Central memory CD8-positive, alpha-beta T cell (primary cell): ENCODE measurements around the gene SMG5.

Experiments used
- ATAC-seq: fragments of 150-1000 bp; cut with Tn5 transposase; replicated peaks from 2 replicates; pipeline ENCODE4 v1.10.0; 2022; ENCODE audit warnings: mild to moderate bottlenecking, moderate FRiP score, moderate number of reproducible peaks; ENCODE audit not compliant: poor library complexity, severe bottlenecking; ENCODE audit errors: extremely low read depth
- DNase-seq, 2 donors: peaks; one replicate each; pipeline ENCODE4 v3.0.0; 2021; ENCODE audit warnings: low spot score in 2 of 2
- H3K27ac Mint-ChIP-seq: one replicate; pipeline ENCODE4 v1.8.0; 2022; ENCODE audit warnings: low read depth, mild to moderate bottlenecking, moderate library complexity, mixed read lengths
- H3K27me3 Mint-ChIP-seq: one replicate; pipeline ENCODE4 v1.8.0; 2022; ENCODE audit warnings: mixed read lengths
- H3K36me3 Mint-ChIP-seq: one replicate; pipeline ENCODE4 v1.8.0; 2022; ENCODE audit warnings: mild to moderate bottlenecking, moderate library complexity, mixed read lengths; ENCODE audit not compliant: insufficient read depth
- H3K4me1 Mint-ChIP-seq: one replicate; pipeline ENCODE4 v1.8.0; 2022; ENCODE audit warnings: mixed read lengths
- H3K4me3 Mint-ChIP-seq: one replicate; pipeline ENCODE4 v1.8.0; 2022; ENCODE audit warnings: mild to moderate bottlenecking, moderate library complexity, mixed read lengths
- H3K9me3 Mint-ChIP-seq: one replicate; pipeline ENCODE4 v1.8.0; 2022; ENCODE audit warnings: mixed read lengths

Gene SMG5

GRCh38 chr1:156214024-156214748 is 68.4 kb downstream of the SMG5 start:
- ATAC-seq (no peak), DNase-seq (no peak)
- Mint-ChIP-seq H3K9me3 (no peaks in the 10 kb centered on the region), H3K4me1 (peaks cover 30% of the 10 kb centered on the region), H3K27me3 (no peaks in the 10 kb centered on the region), H3K4me3 (peak overlapping the region; percentile 96), H3K27ac (peak overlapping the region; percentile 99), H3K36me3 (peaks cover 13% of the 10 kb centered on the region)

GRCh38 chr1:156213644-156213966 is 69.0 kb downstream of the SMG5 start:
- Mint-ChIP-seq H3K4me1 (peaks cover 28% of the 10 kb centered on the region), H3K4me3 (peak overlapping the region; percentile 96), H3K27ac (peak overlapping the region; percentile 99), H3K9me3 (no peaks in the 10 kb centered on the region), H3K36me3 (peaks cover 16% of the 10 kb centered on the region), H3K27me3 (no peaks in the 10 kb centered on the region)
- no peak for DNase-seq
- ATAC-seq, result no peak

GRCh38 chr1:156212833-156213643 is 69.6 kb downstream of the SMG5 start, which contains the start of gene PMF1:
Gene PMF1, plus strand, starts transcription at chr1:156213007. Its CDS starts 9 bp downstream, at chr1:156213016.
- Mint-ChIP-seq H3K36me3 (peaks cover 19% of the 10 kb centered on the region), H3K4me3 (peak within 1 kb of the TSS; percentile 96), H3K4me1 (peaks cover 25% of the 10 kb centered on the region), H3K27me3 (no peaks in the 10 kb centered on the region), H3K27ac (peak within 1 kb of the TSS; percentile 99), H3K9me3 (no peaks in the 10 kb centered on the region)
- ATAC-seq (peak; percentile 97), DNase-seq (peak; percentile 84 to 92)

- Mint-ChIP-seq H3K27me3 (no peaks in the 10 kb centered on the region), H3K4me1 (peaks cover 20% of the 10 kb centered on the region), H3K4me3 (peak overlapping the region; percentile 96), H3K27ac (peak overlapping the region; percentile 99), H3K9me3 (no peaks in the 10 kb centered on the region), H3K36me3 (peaks cover 25% of the 10 kb centered on the region)
- no peak for ATAC-seq
- DNase-seq, result no peak
Measured at GRCh38 chr1:156212130-156212529, 70.5 kb downstream of the SMG5 start.

- H3K27me3 Mint-ChIP-seq, result no peaks in the 10 kb centered on the region
- ATAC-seq, result no peak
- H3K4me3 Mint-ChIP-seq, result no peak overlapping the region
- H3K27ac Mint-ChIP-seq, result no peak overlapping the region
- H3K4me1 Mint-ChIP-seq, result peaks cover 20% of the 10 kb centered on the region
- H3K36me3 Mint-ChIP-seq, result peaks cover 28% of the 10 kb centered on the region
- DNase-seq, result no peak
- no peaks in the 10 kb centered on the region for H3K9me3 Mint-ChIP-seq
Measured at GRCh38 chr1:156211243-156211642, 71.4 kb downstream of the SMG5 start.

- Mint-ChIP-seq H3K9me3 (no peaks in the 10 kb centered on the region), H3K4me1 (peaks cover 10% of the 10 kb centered on the region), H3K27me3 (no peaks in the 10 kb centered on the region), H3K4me3 (no peak overlapping the region), H3K27ac (no peak overlapping the region), H3K36me3 (peaks cover 36% of the 10 kb centered on the region)
- DNase-seq, result no peak
- no peak for ATAC-seq
Measured at GRCh38 chr1:156204686-156205085, 77.9 kb downstream of the SMG5 start.

- DNase-seq, result no peak
- peaks cover 32% of the 10 kb centered on the region for H3K36me3 Mint-ChIP-seq
Measured at GRCh38 chr1:156203331-156203730, 79.3 kb downstream of the SMG5 start.

GRCh38 chr1:156200044-156200443 is 82.6 kb downstream of the SMG5 start:
- Mint-ChIP-seq H3K36me3 (peaks cover 19% of the 10 kb centered on the region), H3K27ac (no peak overlapping the region), H3K4me1 (peaks cover 44% of the 10 kb centered on the region), H3K27me3 (no peaks in the 10 kb centered on the region), H3K9me3 (no peaks in the 10 kb centered on the region), H3K4me3 (no peak overlapping the region)
- no peak for ATAC-seq
- no peak for DNase-seq

More at GRCh38 chr1:156203331-156203730, 79.3 kb downstream of the SMG5 start:
- Mint-ChIP-seq H3K4me3 (no peak overlapping the region), H3K9me3 (no peaks in the 10 kb centered on the region), H3K27ac (no peak overlapping the region), H3K4me1 (peaks cover 23% of the 10 kb centered on the region), H3K27me3 (no peaks in the 10 kb centered on the region)
- ATAC-seq, result no peak
